ENCODE results near the gene RITA1.

RITA1 gene

GRCh38 chr12:113180333-113180732 is 5.2 kb upstream of the RITA1 start:
- no peak for DNase-seq

- DNase-seq, result no peak
These were observed 3.5 kb upstream of the RITA1 start for GRCh38 chr12:113181975-113182374.

GRCh38 chr12:113183030-113183589 is 2.4 kb upstream of the RITA1 start:
- DNase-seq, result no peak

GRCh38 chr12:113184098-113184899 is 1.2 kb upstream of the RITA1 start:
- DNase-seq, result no peak

GRCh38 chr12:113184900-113185179 is 681 bp upstream of the RITA1 start:
- peak; percentile 90 for DNase-seq

GRCh38 chr12:113186033-113186365 is 478 bp downstream of the RITA1 start:
- no peak for DNase-seq

- DNase-seq, result no peak
These were observed 1.3 kb downstream of the RITA1 start for GRCh38 chr12:113186666-113187325.

DNA sequence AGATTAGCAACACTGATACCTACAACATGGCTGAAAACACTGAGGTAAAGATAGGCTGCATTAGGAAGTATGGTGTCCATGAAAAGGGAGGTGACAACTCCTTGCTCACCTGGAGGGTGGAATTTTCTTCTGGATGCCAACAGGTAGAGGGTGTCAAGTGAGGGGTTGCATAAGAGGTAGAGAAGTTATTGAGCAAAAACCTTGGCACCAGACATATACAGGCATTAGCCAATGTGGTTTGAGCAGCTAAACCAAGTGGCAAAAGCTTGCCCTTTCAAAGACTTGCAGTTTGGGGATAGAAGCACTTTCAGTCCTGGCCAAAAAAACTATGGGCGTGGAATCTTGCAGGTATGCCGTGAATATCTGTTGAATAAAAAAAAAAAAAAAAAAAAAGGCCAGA is 3.8 kb downstream of the RITA1 start:
- no peak for DNase-seq

- DNase-seq, result no peak
These were observed 5.2 kb downstream of the RITA1 start for GRCh38 chr12:113190761-113191160.

DNA sequence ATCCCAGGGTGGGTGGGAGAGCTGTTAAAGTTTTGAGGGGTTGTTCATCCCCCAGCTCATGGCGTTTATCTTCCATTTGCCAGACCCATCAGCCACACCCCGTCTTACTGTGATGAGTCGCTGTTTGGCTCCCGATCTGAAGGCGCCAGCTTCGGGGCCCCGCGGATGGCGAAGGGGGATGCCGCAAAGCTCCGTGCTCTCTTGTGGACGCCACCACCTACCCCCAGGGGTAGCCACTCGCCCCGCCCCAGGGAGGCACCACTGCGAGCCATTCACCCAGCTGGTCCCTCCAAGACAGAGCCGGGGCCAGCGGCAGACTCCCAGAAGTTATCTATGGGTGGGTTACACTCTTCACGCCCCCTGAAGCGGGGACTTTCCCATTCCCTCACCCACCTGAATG is 5.7 kb downstream of the RITA1 start:
- no peak for DNase-seq

DNA sequence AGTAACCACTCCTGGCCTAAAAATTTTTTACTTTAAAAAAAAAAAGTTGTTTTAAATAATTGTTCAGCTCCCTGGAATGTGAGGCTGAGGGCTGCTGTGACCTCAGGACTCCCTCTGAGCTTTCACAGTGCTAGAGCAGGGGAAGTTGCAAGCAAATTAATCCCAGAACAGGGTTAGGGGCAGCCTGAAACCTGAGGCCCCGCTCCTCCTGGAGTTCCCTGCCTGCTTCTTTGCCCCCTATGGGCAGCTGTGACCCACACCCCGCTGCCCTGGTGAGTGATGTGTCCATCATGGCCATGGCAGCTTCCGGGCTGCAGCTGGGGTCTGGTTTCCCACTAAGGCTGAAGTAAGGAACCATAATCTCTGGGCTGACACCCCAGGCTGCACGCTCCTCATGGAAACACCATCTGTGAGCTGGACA is 9.5 kb downstream of the RITA1 start:
- no peak for DNase-seq

GRCh38 chr12:113195598-113195997 is 10.1 kb downstream of the RITA1 start:
- DNase-seq, result no peak

DNA sequence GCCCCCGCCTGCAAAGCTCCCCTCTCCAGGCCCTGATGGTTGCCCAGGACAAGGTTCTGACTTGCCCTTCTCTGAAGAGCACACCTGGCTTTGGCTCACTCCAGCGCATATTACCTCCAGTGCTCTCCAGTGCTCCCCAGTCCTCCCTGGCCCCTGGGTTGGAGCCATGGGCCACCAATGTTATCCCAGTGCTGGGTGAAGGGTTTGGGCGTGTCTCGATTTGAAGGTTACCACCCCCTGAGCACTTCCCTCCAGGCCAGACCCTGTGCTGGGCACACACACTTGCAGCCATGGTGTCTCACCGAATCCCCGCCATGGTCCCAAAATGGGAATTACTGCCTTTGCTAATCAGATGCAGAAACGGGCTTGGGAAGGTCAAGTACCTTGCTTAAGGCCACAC is 11.1 kb downstream of the RITA1 start:
- no peak for DNase-seq

GRCh38 chr12:113196990-113197389 is 11.5 kb downstream of the RITA1 start:
- DNase-seq, result peak; percentile 68

GRCh38 chr12:113197518-113198077 is 12.1 kb downstream of the RITA1 start:
- no peak for DNase-seq

DNA sequence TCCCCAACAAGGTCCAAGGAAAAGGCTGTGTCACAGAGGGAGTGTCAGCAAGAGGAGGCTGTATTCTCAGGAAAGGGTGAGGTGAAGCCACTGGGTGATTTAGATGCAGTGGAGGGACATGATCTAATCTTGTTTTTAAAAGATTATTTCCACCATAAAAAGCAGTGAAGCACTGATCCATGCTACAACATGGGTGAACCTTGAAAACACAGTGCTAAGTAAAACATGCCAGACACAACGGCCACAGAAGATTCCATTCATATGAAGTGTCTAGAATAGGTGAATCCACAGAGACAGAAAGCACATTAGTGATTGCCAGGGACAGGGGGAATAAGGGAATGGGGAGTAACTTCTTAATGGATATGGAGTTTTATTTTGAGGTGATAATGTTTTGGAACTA is 12.8 kb downstream of the RITA1 start:
- no peak for DNase-seq

DNA sequence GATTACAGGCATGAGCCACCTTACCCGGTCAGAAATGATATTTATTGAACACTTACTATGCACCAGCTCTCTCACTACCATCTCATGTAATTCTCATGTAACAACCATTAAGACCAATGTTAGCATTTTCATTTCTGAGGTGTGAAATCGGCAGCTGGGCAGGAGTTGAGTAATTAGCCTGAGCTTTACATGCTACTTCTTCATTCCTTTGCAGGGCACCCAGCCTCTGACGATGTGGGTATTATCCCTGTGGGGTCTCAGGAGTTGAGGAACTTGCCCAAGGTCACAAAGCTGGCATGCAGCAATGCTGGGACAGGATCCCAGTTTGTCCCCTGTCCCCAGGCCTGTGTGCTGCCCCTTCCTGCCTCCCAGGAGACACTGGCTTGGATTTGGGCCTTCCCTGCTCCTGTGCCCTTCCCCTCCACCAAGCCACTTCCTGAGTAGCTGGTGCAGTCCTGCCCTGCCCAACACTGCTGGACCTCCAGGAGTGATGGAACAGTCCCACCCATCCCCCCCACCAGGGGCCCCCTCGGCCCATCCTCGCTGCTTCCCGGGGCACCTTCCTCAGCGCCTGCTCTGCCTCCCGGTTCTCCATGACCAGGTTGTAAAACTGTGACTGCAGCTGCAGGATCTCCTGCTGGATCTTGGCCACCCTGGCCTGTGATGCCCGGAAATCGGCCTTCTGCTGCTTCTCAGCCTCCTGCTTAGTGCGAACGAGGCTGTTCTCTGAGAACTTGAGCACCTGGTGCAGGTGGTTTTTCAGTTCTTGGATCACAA is 14.7 kb downstream of the RITA1 start:
- no peak for DNase-seq

- no peak for DNase-seq
These were observed 16.0 kb downstream of the RITA1 start for GRCh38 chr12:113201187-113202177.

DNA sequence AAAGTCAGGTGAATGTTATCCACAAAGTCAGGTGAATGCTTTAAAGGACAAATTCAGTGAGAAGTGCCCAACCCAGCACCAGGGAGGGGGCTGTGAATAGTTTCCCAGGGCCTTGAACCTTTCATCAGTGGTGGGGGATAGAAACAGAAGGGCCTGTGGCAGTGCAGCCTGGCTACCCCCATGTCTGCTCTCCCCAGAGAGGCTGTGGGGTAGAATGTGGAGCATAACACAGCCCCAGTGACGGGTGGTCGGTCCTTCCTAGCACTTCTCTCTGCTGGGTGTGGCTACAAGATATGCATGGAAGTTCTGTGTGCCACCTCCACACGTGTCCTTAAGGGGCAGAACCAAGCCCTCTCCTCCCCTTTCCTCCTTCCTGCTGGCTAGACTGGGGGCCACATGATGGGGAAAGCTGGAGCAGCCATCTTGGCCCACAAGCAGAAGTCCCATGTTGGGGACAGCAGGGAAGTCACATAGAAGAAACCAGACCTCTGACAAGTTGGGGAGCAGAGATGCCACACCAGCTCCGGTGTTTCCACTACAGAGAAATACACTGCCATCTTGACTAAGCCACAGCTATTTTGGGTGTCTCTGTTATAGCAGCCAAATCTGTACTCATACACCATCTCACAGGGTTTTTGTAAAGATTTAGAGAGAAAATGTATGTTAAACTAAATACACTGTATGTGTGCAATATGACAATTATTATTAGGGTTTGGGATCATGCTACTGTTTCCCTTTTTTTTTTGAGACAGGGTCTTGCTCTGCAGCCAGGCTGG is 17.0 kb downstream of the RITA1 start:
- DNase-seq, result no peak

GRCh38 chr12:113203852-113204760 is 18.6 kb downstream of the RITA1 start:
- no peak for DNase-seq
